ENCODE data around the gene ZNRF4.

Gene ZNRF4

GRCh38 chr19:5443723-5444122, 11.5 kb upstream of the ZNRF4 start:
- no peak for DNase-seq (ENCODE audit: low read depth)

- no peak for DNase-seq (ENCODE audit: low read depth)
Measured at GRCh38 chr19:5444431-5444830, 10.8 kb upstream of the ZNRF4 start.

DNA sequence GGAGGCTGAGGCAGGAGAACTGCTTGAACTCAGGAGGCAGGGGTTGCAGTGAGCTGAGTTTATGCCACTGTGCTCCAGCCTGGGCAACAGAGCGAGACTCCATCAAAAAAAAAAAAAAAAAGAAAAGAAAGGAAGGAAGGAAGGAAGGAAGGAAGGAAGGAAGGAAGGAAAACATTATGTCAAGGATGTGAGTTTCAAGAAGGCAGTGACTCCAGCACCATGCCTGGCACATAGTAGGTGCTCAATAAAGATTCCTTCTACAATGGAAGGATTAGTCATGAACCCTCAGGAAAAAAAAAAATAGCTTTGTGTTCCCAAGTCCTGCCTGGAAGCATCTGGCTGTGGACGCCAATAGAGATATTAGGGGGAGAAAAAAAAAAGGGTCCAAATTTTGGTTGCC, 10.1 kb upstream of the ZNRF4 start:
- DNase-seq (ENCODE audit: low read depth): no peak

DNA sequence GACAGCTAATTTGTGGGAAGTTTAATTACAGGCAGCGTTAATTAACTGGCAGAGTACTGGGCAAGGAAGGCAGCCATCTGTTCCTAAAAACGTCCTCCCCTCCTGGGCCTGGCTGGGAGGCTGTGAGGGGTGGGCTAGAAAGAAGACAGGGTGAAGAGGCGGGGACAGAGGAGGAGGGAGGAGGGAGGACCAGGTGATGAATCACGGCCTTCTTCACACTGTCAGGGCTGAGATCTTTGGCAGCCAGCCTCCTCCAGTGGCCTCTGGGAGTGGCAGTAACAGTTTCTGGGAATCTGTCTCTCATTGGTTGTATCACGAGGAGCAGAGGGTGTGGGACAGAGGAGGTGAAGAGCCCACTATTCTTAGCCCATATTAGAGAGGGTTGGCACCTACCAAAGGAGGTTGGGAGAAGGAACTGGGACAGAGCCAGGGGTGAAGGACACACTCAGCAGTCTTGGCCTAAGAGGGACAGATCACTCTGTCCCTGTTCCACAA, 9.6 kb upstream of the ZNRF4 start:
- DNase-seq (ENCODE audit: low read depth): peak; percentile 18

- no peak for DNase-seq (ENCODE audit: low read depth)
Measured at GRCh38 chr19:5447700-5448311, 7.4 kb upstream of the ZNRF4 start.

GRCh38 chr19:5448374-5448773, 6.8 kb upstream of the ZNRF4 start:
- DNase-seq (ENCODE audit: low read depth): no peak

GRCh38 chr19:5450482-5451126, 4.6 kb upstream of the ZNRF4 start:
- no peak for DNase-seq (ENCODE audit: low read depth)

- DNase-seq (ENCODE audit: low read depth): no peak
Measured at GRCh38 chr19:5451494-5451893, 3.7 kb upstream of the ZNRF4 start.

GRCh38 chr19:5452594-5453565, 2.3 kb upstream of the ZNRF4 start:
- peak; percentile 53 for DNase-seq (ENCODE audit: low read depth)

GRCh38 chr19:5454743-5455142, 474 bp upstream of the ZNRF4 start:
- no peak for DNase-seq (ENCODE audit: low read depth)

GRCh38 chr19:5456130-5456840, 1.1 kb downstream of the ZNRF4 start:
- DNase-seq (ENCODE audit: low read depth): no peak

- DNase-seq (ENCODE audit: low read depth): no peak
Measured at GRCh38 chr19:5456841-5457200, 1.6 kb downstream of the ZNRF4 start.

DNA sequence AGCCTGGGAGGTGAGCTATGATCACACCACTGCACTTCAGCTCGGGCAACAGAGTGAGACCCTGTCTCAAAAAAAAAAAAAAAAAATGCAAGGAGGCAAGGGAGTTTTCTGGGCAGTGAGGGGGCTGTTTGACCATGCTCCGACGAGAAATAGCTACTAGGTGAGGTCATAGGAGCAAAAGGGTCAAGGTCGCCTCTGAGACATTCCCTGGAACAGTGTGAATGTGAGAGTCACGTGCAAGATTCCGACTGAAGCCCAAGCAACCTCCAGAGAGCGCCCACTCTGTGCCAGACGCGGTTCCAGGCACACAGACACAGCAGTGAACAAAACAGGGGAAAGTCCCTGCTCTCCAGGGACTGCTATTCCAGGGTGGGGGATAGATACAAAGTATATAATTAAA, 2.5 kb downstream of the ZNRF4 start:
- DNase-seq (ENCODE audit: low read depth): no peak

GRCh38 chr19:5458420-5458819, 3.2 kb downstream of the ZNRF4 start:
- no peak for DNase-seq (ENCODE audit: low read depth)

- DNase-seq (ENCODE audit: low read depth): no peak
Measured at GRCh38 chr19:5459360-5459759, 4.1 kb downstream of the ZNRF4 start.

- DNase-seq (ENCODE audit: low read depth): no peak
Measured at GRCh38 chr19:5460748-5461147, 5.5 kb downstream of the ZNRF4 start.

DNA sequence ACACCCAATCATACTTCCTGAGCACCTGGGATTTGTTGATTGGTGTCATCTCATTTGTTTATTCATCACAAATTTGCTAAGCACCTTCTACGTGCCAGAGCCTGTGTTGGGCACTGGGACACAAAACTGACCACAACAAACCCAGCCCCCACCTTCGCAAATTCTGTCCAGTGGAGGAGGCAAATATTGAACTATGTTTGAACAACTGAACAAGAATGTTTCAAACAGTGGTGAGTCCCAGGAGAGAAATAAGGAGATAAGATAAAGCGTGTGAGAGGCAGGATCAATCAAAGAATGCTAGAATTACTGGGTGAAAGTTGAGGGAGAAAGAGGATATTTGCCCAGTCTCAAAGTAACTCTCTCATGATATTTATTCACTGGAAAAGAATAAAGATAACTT, 8.7 kb downstream of the ZNRF4 start:
- DNase-seq (ENCODE audit: low read depth): no peak

GRCh38 chr19:5466072-5466471, 10.9 kb downstream of the ZNRF4 start:
- DNase-seq (ENCODE audit: low read depth): no peak

GRCh38 chr19:5466814-5467291, 11.6 kb downstream of the ZNRF4 start:
- DNase-seq (ENCODE audit: low read depth): no peak

GRCh38 chr19:5470264-5470671, 15.1 kb downstream of the ZNRF4 start:
- DNase-seq (ENCODE audit: low read depth): no peak

GRCh38 chr19:5472286-5472685, 17.1 kb downstream of the ZNRF4 start:
- DNase-seq (ENCODE audit: low read depth): no peak

DNA sequence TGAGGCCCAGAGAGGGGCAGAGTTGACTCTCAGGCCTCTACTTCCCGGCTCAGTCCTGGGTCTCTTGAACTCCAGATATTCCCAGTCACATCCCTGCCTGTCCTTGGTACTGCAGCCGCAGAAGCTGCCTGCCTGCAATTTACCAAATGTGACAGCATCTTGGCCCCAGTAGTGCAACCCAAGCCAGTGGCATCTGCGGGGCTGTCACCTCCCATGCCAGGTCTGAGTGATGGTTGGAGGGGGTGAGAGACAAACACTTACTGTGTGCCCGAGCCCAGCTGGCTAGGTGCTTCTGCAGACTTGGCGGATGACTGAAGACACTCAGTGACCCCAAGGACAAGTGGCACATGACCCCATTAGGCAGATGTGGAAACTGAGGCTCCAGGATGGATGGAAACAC, 18.4 kb downstream of the ZNRF4 start:
- no peak for DNase-seq (ENCODE audit: low read depth)

Data from iris pigment epithelial cell (primary cell).